HCT116 (cell line): ENCODE data around the gene TBC1D2. TPM values are rescaled to one million over a fixed set of nuclear protein-coding genes. Genes with fewer than 3 reads are reported as not detected.

Experiments used
- ATAC-seq: fragments of 200-7000 bp; cut with Tn5 transposase; 2 replicates; pipeline ENCODE4 v1.9.1; 2020; ENCODE audit warnings: mild to moderate bottlenecking, moderate library complexity
- BruUV-seq: library from RNA; stranded (reverse); fragments of 400-500 nt; replicated peaks from 2 replicates; lab custom pipeline; 2021; lab: Mats Ljungman, UMichigan
- CTCF ChIA-PET: fragments of 300-600 bp; sonication (Branson Sonifier 250); formaldehyde crosslinking; loops from one replicate; lab custom pipeline; 2021; ENCODE audit warnings: antibody characterized with exemption; lab: Charles Lee
- POLR2A ChIA-PET: fragments of 300-600, 350-600 bp; sonication (Branson Sonifier 250); formaldehyde crosslinking; loops from one replicate; lab custom pipeline; 2021; ENCODE audit warnings: antibody characterized with exemption; lab: Charles Lee
- RAD21 ChIA-PET, 2 experiments: fragments of 300-600 bp; sonication (Branson Sonifier 250); formaldehyde crosslinking; loops; one replicate each; lab custom pipeline; 2023; ENCODE audit warnings: low total read pairs in 2 of 2; ENCODE audit not compliant: uncharacterized antibody in 2 of 2, unreplicated experiment in 2 of 2, low non-redundant PET in 1 of 2; lab: Charles Lee
- DNase-seq: peaks from one replicate; pipeline ENCODE4 v3.0.0-alpha.2; 2010; ENCODE audit warnings: low read depth, low spot score
- H2AFZ ChIP-seq: fragments of 200-600 bp; shearing (Covaris generic), sonication (generic); 2 replicates; pipeline ENCODE4 v1.6.1; 2017; ENCODE audit warnings: low read depth, mixed run types, mixed read lengths, antibody characterized with exemption, low read length; ENCODE audit not compliant: poor library complexity, severe bottlenecking
- H3K27ac ChIP-seq: 2 replicates; pipeline ENCODE4 v1.5.1; 2012; ENCODE audit warnings: low read depth, low read length
- H3K27me3 ChIP-seq: fragments of 200-600 bp; sonication (generic); 2 replicates; pipeline ENCODE4 v1.6.1; 2016; ENCODE audit warnings: mixed run types, low read length, mixed read lengths; ENCODE audit not compliant: insufficient read depth
- H3K36me3 ChIP-seq, 2 experiments: fragments of 200-500 bp in 1 of 2; fragments of 200-600 bp in 1 of 2; sonication (Bioruptor generic) in 1 of 2; sonication (generic) in 1 of 2; 2 replicates each; pipeline versions ENCODE4 v1.5.1 to v1.6.1; 2014 to 2016; ENCODE audit warnings: low read length in 2 of 2, inconsistent platforms in 1 of 2, mixed read lengths in 1 of 2, mixed run types in 1 of 2; ENCODE audit not compliant: insufficient read depth in 2 of 2, control insufficient read depth in 1 of 2
- H3K4me1 ChIP-seq, 2 experiments: fragments of 200-600 bp in 1 of 2; sonication (generic) in 1 of 2; 2 replicates each; pipeline versions ENCODE4 v1.5.1 to v1.6.1; 2012 to 2017; ENCODE audit warnings: low read length in 2 of 2, inconsistent platforms in 1 of 2, mild to moderate bottlenecking in 1 of 2, mixed read lengths in 1 of 2, mixed run types in 1 of 2, moderate library complexity in 1 of 2; ENCODE audit not compliant: insufficient read depth in 2 of 2, control insufficient read depth in 1 of 2
- H3K4me2 ChIP-seq: fragments of 200-600 bp; sonication (generic); 2 replicates; pipeline ENCODE4 v1.6.1; 2017; ENCODE audit warnings: mixed run types, low read length, mixed read lengths
- H3K4me3 ChIP-seq, 2 experiments: fragments of 200-600 bp in 1 of 2; sonication (generic) in 1 of 2; replicated peaks in 1 of 2; 2 replicates each; pipeline ENCODE4 v1.5.1; 2011 to 2016; ENCODE audit warnings: low read length in 2 of 2, control low read depth in 1 of 2, low read depth in 1 of 2, mild to moderate bottlenecking in 1 of 2, mixed read lengths in 1 of 2, mixed run types in 1 of 2
- H3K79me2 ChIP-seq: fragments of 200-600 bp; sonication (generic); 2 replicates; pipeline ENCODE4 v1.6.1; 2017; ENCODE audit warnings: mild to moderate bottlenecking, mixed run types, low read length, moderate library complexity, mixed read lengths; ENCODE audit not compliant: insufficient read depth
- H3K9ac ChIP-seq: fragments of 200-600 bp; sonication (generic); 2 replicates; pipeline ENCODE4 v1.6.1; 2016; ENCODE audit warnings: low read length, mixed read lengths
- H3K9me2 ChIP-seq: fragments of 200-600 bp; sonication (generic), shearing (Covaris generic); 2 replicates; pipeline ENCODE4 v1.6.1; 2017; ENCODE audit warnings: mixed run types, mild to moderate bottlenecking, moderate library complexity; ENCODE audit not compliant: insufficient read depth
- H3K9me3 ChIP-seq, 2 experiments: fragments of 200-500 bp in 1 of 2; fragments of 200-600 bp in 1 of 2; sonication (Bioruptor generic) in 1 of 2; sonication (generic) in 1 of 2; 2 replicates each; pipeline ENCODE4 v1.6.1; 2014 to 2017; ENCODE audit warnings: low read length in 2 of 2, mixed read lengths in 2 of 2, inconsistent platforms in 1 of 2, low read depth in 1 of 2, mild to moderate bottlenecking in 1 of 2, mixed run types in 1 of 2, moderate library complexity in 1 of 2; ENCODE audit not compliant: control insufficient read depth in 1 of 2, insufficient read depth in 1 of 2
- H4K20me1 ChIP-seq: fragments of 200-600 bp; sonication (generic), shearing (Covaris generic); 2 replicates; pipeline ENCODE4 v1.6.1; 2017; ENCODE audit warnings: mixed run types, mild to moderate bottlenecking, moderate library complexity; ENCODE audit not compliant: insufficient read depth
- CTCF ChIP-seq, 3 experiments: fragments of 200-600 bp in 1 of 3; sonication (generic) in 1 of 3; IDR thresholded peaks in 2 of 3; conservative IDR thresholded peaks in 1 of 3; 2 replicates each; pipeline ENCODE4 v1.5.1; 2012 to 2017; ENCODE audit warnings: low read depth in 2 of 3, low read length in 2 of 3, antibody characterized with exemption in 1 of 3, borderline replicate concordance in 1 of 3, control low read depth in 1 of 3, mild to moderate bottlenecking in 1 of 3, mixed read lengths in 1 of 3, mixed run types in 1 of 3, moderate library complexity in 1 of 3; ENCODE audit not compliant: insufficient read depth in 1 of 3
- POLR2A ChIP-seq: IDR thresholded peaks from 2 replicates; pipeline ENCODE4 v1.7.0; 2011; ENCODE audit warnings: borderline replicate concordance; ENCODE audit not compliant: insufficient read depth, insufficient read length; ENCODE audit errors: extremely low read depth
- REST ChIP-seq: IDR thresholded peaks from 2 replicates; pipeline ENCODE4 v1.6.1; 2012; ENCODE audit warnings: low read depth
- SRF ChIP-seq: IDR thresholded peaks from 2 replicates; pipeline ENCODE4 v1.6.1; 2012; ENCODE audit warnings: low read depth
- YY1 ChIP-seq: IDR thresholded peaks from 2 replicates; pipeline ENCODE4 v1.6.1; 2011; ENCODE audit warnings: low read length, low read depth, moderate library complexity, mild to moderate bottlenecking; ENCODE audit not compliant: insufficient replicate concordance; ENCODE audit errors: extremely low read depth
- ZNF274 ChIP-seq: fragments of 200-500 bp; sonication (Bioruptor generic); IDR thresholded peaks from 2 replicates; pipeline ENCODE4 v1.6.1; 2014; ENCODE audit warnings: mild to moderate bottlenecking, low read depth, low read length, inconsistent platforms
- intact Hi-C: fragments of 100-400 bp; cut with micrococcal nuclease; formaldehyde crosslinking; loops from 2 replicates; pipeline ENCODE4 v1.10.0; 2022
- total RNA-seq: library from RNA; stranded (reverse); gene quantifications from one replicate; pipeline ENCODE4 v1.2.1, GENCODE V29; 2021; ENCODE audit not compliant: unreplicated experiment

Gene TBC1D2
- total RNA-seq, 1 experiment from 2014 or later: 9.8 TPM

GRCh38 chr9:98218562-98219363, 36.7 kb downstream of the TBC1D2 start:
- POLR2A ChIA-PET: no interaction called here
- CTCF ChIA-PET: no interaction called here
- DNase-seq (no peak), ATAC-seq (no peak)
- H3K4me1 ChIP-seq: peaks cover 21 to 34% of the 10 kb centered on the region in 2 experiments
- no TSS peak for BruUV-seq
- no peak for TF ChIP-seq ZNF274
- TF ChIP-seq REST: no peak
- TF ChIP-seq CTCF (IDR thresholded peaks at IDR 0.05 in 2 of 3, conservative IDR thresholded peaks at IDR 0.05 in 1 of 3; ENCODE audit: borderline replicate concordance in 1 of 3, insufficient read depth in 1 of 3, low read depth in 2 of 3, low read length in 2 of 3): no peak
- no peak for TF ChIP-seq POLR2A
- no peak for TF ChIP-seq YY1
- no peak for TF ChIP-seq SRF
- TF ChIP-seq, all 23 proteins: peak for 0
- Histone ChIP-seq H4K20me1 (no peaks in the 10 kb centered on the region), H3K79me2 (no peaks in the 10 kb centered on the region), H2AFZ (no peak overlapping the region), H3K4me3 (no peak overlapping the region), H3K9ac (no peak overlapping the region), H3K9me3 (no peaks in the 10 kb centered on the region), H3K36me3 (peaks cover 0 to 10% of the 10 kb centered on the region in 2 experiments; a peak in 1 of 4 replicates), H3K4me2 (no peak overlapping the region), H3K9me2 (no peaks in the 10 kb centered on the region), H3K27ac (no peak overlapping the region), H3K27me3 (no peaks in the 10 kb centered on the region)
- intact Hi-C loops: loop anchor here (10.0 kb wide), 1 partner anchor 144 kb away; no protein-coding TSS in a partner anchor
- RAD21 ChIA-PET: no interaction called here
